OCI-LY3 (cell line): ENCODE measurements around the gene METTL16.

Experiments used
- H2AFZ ChIP-seq: fragments of 200-600, 300-600 bp; shearing (Covaris generic); 2 replicates; pipeline ENCODE4 v1.6.0; 2014; ENCODE audit warnings: antibody characterized with exemption, low read depth, low read length
- H3K27ac ChIP-seq: fragments of 200-600, 300-600 bp; sonication (generic); 2 replicates; pipeline ENCODE4 v1.5.1; 2014; ENCODE audit warnings: mild to moderate bottlenecking, low read length, moderate library complexity, mixed read lengths
- H3K27me3 ChIP-seq: fragments of 200-600, 300-600 bp; sonication (generic); 2 replicates; pipeline ENCODE4 v1.6.1; 2014; ENCODE audit warnings: low read depth, low read length, mixed read lengths
- H3K36me3 ChIP-seq: fragments of 200-600, 300-600 bp; sonication (generic); replicated peaks from 2 replicates; pipeline ENCODE3; 2014; ENCODE audit warnings: low read depth, low read length, mixed read lengths
- H3K4me1 ChIP-seq: fragments of 300-600, 200-600 bp; sonication (generic); 2 replicates; pipeline ENCODE4 v1.6.1; 2014; ENCODE audit warnings: low read length, mixed read lengths
- H3K4me2 ChIP-seq: fragments of 200-600, 300-600 bp; sonication (generic); 2 replicates; pipeline ENCODE4 v1.6.1; 2014; ENCODE audit warnings: low read length, mixed read lengths
- H3K4me3 ChIP-seq: fragments of 300-600, 200-600 bp; sonication (generic); 2 replicates; pipeline ENCODE4 v1.5.1; 2014; ENCODE audit warnings: antibody characterized with exemption, mild to moderate bottlenecking, low read length, moderate library complexity
- H3K79me2 ChIP-seq: fragments of 300-600, 200-600 bp; shearing (Covaris generic); 2 replicates; pipeline ENCODE4 v1.6.1; 2014; ENCODE audit warnings: mild to moderate bottlenecking, low read length, mixed read lengths
- H3K9ac ChIP-seq: fragments of 300-600, 200-600 bp; shearing (Covaris generic); 2 replicates; pipeline ENCODE4 v1.6.0; 2014; ENCODE audit warnings: mild to moderate bottlenecking, low read length, moderate library complexity
- H3K9me3 ChIP-seq: fragments of 200-600, 300-600 bp; shearing (Covaris generic); 2 replicates; pipeline ENCODE4 v1.6.1; 2014; ENCODE audit warnings: low read length, mixed read lengths; ENCODE audit not compliant: insufficient read depth
- H4K20me1 ChIP-seq: fragments of 200-600, 300-600 bp; sonication (generic); 2 replicates; pipeline ENCODE4 v1.6.1; 2016; ENCODE audit warnings: low read length, mixed read lengths; ENCODE audit not compliant: insufficient read depth
- CTCF ChIP-seq: fragments of 200-600, 300-600 bp; sonication (generic); IDR thresholded peaks from 2 replicates; pipeline ENCODE4 v1.5.1; 2014; ENCODE audit warnings: antibody characterized with exemption, low read length, low read depth
- EZH2phosphoT487 ChIP-seq: fragments of 200-600 bp; shearing (Covaris generic); IDR thresholded peaks from 2 replicates; pipeline ENCODE4 v1.6.1; 2018; ENCODE audit warnings: antibody characterized with exemption, mixed run types, low read depth

METTL16 gene

DNA sequence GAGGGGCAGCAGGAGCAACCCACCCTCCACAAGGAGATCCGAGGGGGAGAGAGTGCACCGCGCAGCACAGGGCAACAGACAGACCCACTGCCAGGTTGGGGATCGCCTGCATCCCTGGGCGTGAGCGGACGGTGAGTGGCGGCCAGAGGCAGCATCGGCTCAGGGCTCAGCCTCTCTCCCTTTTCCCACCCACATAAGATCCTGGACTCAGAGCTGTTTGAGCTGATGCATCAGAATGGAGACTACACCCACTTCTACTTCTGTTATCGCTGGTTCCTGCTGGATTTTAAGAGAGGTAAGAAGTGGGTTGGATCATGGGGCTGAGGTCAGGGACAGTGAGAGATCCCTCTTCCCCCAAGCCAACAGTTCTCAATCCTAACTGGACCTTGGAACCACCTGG, 134.0 kb downstream of the METTL16 start:
- TF ChIP-seq EZH2phosphoT487 (no peak), CTCF (no peak)
- H3K27ac ChIP-seq = no peak overlapping the region
- H3K36me3 ChIP-seq = no peaks in the 10 kb centered on the region
- no peaks in the 10 kb centered on the region for H3K79me2 ChIP-seq
- H2AFZ ChIP-seq = no peak overlapping the region
- H3K4me3 ChIP-seq = no peak overlapping the region
- no peaks in the 10 kb centered on the region for H3K9me3 ChIP-seq
- H3K4me1 ChIP-seq = no peaks in the 10 kb centered on the region
- no peak overlapping the region for H3K9ac ChIP-seq
- no peaks in the 10 kb centered on the region for H4K20me1 ChIP-seq
- H3K4me2 ChIP-seq = no peak overlapping the region
- H3K27me3 ChIP-seq = no peaks in the 10 kb centered on the region

- H3K79me2 ChIP-seq = no peaks in the 10 kb centered on the region
- no peak overlapping the region for H3K4me2 ChIP-seq
- H3K4me1 ChIP-seq = no peaks in the 10 kb centered on the region
- no peak overlapping the region for H3K9ac ChIP-seq
- no peaks in the 10 kb centered on the region for H3K36me3 ChIP-seq
- H2AFZ ChIP-seq = no peak overlapping the region
- no peak overlapping the region for H3K27ac ChIP-seq
- no peaks in the 10 kb centered on the region for H3K9me3 ChIP-seq
- no peaks in the 10 kb centered on the region for H4K20me1 ChIP-seq
- H3K4me3 ChIP-seq = no peak overlapping the region
- TF ChIP-seq CTCF (no peak), EZH2phosphoT487 (no peak)
- no peaks in the 10 kb centered on the region for H3K27me3 ChIP-seq
These were observed 135.6 kb downstream of the METTL16 start for GRCh38 chr17:2376107-2376506.

- Histone ChIP-seq H3K27me3 (no peaks in the 10 kb centered on the region), H3K4me1 (no peaks in the 10 kb centered on the region), H4K20me1 (no peaks in the 10 kb centered on the region), H3K9me3 (no peaks in the 10 kb centered on the region), H2AFZ (no peak overlapping the region), H3K9ac (no peak overlapping the region), H3K4me3 (no peak overlapping the region), H3K36me3 (no peaks in the 10 kb centered on the region), H3K27ac (no peak overlapping the region), H3K4me2 (no peak overlapping the region), H3K79me2 (no peaks in the 10 kb centered on the region)
- no peak for TF ChIP-seq CTCF
- no peak for TF ChIP-seq EZH2phosphoT487
These were observed 136.3 kb downstream of the METTL16 start for GRCh38 chr17:2375406-2375805.

- Histone ChIP-seq H2AFZ (no peak overlapping the region), H3K27me3 (no peaks in the 10 kb centered on the region), H3K9me3 (no peaks in the 10 kb centered on the region), H3K27ac (no peak overlapping the region), H4K20me1 (no peaks in the 10 kb centered on the region), H3K4me3 (no peak overlapping the region), H3K36me3 (no peaks in the 10 kb centered on the region), H3K4me2 (no peak overlapping the region), H3K9ac (no peak overlapping the region), H3K79me2 (no peaks in the 10 kb centered on the region), H3K4me1 (no peaks in the 10 kb centered on the region)
- TF ChIP-seq CTCF (no peak), EZH2phosphoT487 (no peak)
These were observed 137.0 kb downstream of the METTL16 start for GRCh38 chr17:2374549-2375285.
